ENCODE data around the gene CC2D2A. TPM values are rescaled to one million over a fixed set of nuclear protein-coding genes. Genes with fewer than 3 reads are reported as not detected.

Gene CC2D2A
- total and polyA plus RNA-seq, 2 of the 13 experiments (the other 11 are each of a cell fraction or from before 2014, with no cell fraction given) = 4.2 to 7.2 TPM

DNA sequence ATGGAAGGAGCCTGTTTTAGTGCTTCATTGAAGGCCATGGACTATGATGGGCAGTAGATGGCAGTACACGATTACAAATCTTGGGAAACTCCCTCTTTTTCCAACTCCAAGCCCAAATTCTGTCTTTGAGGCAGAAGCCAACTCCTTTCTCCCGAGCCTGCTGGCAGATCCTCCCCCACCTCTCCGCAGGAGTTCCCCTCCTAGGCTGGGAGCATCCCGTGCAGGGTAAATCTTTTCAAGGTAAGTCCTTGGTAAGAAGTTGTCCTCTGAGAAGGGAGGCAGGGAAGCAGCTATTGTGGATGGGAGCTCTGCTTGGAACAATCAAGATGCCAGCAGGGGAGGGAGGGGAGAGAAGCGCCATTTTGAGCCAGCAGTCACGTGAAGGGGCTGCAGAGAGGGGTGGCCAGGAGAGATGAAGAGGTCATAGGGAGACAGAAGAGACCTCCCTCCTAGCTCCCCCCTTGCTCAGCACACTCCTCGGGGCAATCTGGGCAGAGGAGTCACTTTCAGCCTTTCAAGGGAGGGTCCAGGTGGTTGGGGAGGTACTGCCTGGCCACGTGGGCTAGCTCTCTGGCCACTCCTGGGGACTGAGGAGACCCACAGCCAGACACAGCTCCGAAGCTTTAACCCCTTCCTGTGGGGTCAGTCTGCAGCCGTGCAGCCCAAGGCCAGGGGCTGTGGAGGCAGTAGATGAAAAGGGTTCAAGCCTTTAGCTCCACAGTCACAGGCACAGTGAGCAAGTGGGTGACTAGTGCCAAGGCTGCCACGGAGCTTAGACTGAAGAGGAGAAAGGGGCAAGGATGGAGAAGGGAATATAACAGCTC is 9.6 kb downstream of the CC2D2A start (continued):
- TF ChIP-seq DNMT1 (CRISPR knock-in tag; IDR thresholded peaks at IDR 0.05) (no peak), ZNF552 (CRISPR knock-in tag; IDR thresholded peaks at IDR 0.05; ENCODE audit: borderline replicate concordance) (no peak), ZNF30 (CRISPR knock-in tag; IDR thresholded peaks at IDR 0.05) (no peak), CBX2 (IDR thresholded peaks at IDR 0.05; ENCODE audit: low read depth, low read length) (no peak), CBX2 (CRISPR knock-in tag; IDR thresholded peaks at IDR 0.05; ENCODE audit: low read depth) (no peak), FOXO1 (CRISPR knock-in tag; IDR thresholded peaks at IDR 0.05) (no peak), ELF3 (CRISPR knock-in tag; IDR thresholded peaks at IDR 0.05) (no peak), ETV5 (CRISPR knock-in tag; IDR thresholded peaks at IDR 0.05; ENCODE audit: borderline replicate concordance) (no peak), HNF4G (IDR thresholded peaks at IDR 0.05; ENCODE audit: borderline replicate concordance, low read depth, low read length) (no peak), HNF4G (CRISPR knock-in tag; IDR thresholded peaks at IDR 0.05; ENCODE audit: borderline replicate concordance, low read depth) (no peak), JUND (CRISPR knock-in tag; IDR thresholded peaks at IDR 0.05) (no peak), ZFAT (CRISPR knock-in tag; conservative IDR thresholded peaks at IDR 0.05) (no peak), HMGA1 (CRISPR knock-in tag; conservative IDR thresholded peaks at IDR 0.05) (no peak), RNF2 (conservative IDR thresholded peaks at IDR 0.05; ENCODE audit: low read depth) (no peak), RXRB (CRISPR knock-in tag; IDR thresholded peaks at IDR 0.05; ENCODE audit: borderline replicate concordance) (0 out of 2 replicates have a peak, but pooled peaks have one; percentile 35), ZFP41 (CRISPR knock-in tag; IDR thresholded peaks at IDR 0.05; ENCODE audit: borderline replicate concordance) (no peak), ZNF841 (CRISPR knock-in tag; IDR thresholded peaks at IDR 0.05; ENCODE audit: borderline replicate concordance) (no peak)
- TF ChIP-seq, protein P1, sequence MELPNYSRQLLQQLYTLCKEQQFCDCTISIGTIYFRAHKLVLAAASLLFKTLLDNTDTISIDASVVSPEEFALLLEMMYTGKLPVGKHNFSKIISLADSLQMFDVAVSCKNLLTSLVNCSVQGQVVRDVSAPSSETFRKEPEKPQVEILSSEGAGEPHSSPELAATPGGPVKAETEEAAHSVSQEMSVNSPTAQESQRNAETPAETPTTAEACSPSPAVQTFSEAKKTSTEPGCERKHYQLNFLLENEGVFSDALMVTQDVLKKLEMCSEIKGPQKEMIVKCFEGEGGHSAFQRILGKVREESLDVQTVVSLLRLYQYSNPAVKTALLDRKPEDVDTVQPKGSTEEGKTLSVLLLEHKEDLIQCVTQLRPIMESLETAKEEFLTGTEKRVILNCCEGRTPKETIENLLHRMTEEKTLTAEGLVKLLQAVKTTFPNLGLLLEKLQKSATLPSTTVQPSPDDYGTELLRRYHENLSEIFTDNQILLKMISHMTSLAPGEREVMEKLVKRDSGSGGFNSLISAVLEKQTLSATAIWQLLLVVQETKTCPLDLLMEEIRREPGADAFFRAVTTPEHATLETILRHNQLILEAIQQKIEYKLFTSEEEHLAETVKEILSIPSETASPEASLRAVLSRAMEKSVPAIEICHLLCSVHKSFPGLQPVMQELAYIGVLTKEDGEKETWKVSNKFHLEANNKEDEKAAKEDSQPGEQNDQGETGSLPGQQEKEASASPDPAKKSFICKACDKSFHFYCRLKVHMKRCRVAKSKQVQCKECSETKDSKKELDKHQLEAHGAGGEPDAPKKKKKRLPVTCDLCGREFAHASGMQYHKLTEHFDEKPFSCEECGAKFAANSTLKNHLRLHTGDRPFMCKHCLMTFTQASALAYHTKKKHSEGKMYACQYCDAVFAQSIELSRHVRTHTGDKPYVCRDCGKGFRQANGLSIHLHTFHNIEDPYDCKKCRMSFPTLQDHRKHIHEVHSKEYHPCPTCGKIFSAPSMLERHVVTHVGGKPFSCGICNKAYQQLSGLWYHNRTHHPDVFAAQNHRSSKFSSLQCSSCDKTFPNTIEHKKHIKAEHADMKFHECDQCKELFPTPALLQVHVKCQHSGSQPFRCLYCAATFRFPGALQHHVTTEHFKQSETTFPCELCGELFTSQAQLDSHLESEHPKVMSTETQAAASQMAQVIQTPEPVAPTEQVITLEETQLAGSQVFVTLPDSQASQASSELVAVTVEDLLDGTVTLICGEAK (IDR thresholded peaks at IDR 0.05) = no peak
- TF ChIP-seq, protein P1 (CRISPR knock-in tag; IDR thresholded peaks at IDR 0.05) = no peak
- TF ChIP-seq, protein P2, sequence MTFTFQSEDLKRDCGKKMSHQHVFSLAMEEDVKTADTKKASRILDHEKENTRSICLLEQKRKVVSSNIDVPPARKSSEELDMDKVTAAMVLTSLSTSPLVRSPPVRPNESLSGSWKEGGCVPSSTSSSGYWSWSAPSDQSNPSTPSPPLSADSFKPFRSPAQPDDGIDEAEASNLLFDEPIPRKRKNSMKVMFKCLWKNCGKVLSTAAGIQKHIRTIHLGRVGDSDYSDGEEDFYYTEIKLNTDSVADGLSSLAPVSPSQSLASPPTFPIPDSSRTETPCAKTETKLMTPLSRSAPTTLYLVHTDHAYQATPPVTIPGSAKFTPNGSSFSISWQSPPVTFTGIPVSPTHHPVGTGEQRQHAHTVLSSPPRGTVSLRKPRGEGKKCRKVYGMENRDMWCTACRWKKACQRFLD (CRISPR knock-in tag; IDR thresholded peaks at IDR 0.05; ENCODE audit: borderline replicate concordance) = 0 out of 2 replicates have a peak, but pooled peaks have one; percentile 31
